Stimulated activated naive CD4-positive, alpha-beta T cell (primary cell): ENCODE results near the gene ACTN3.
"Not testable (repeated sequence)": the region's sequence is repeated elsewhere in the genome, so short reads cannot be mapped to it uniquely, and the experiment has no call there.

ENCODE experiments used
- DNase-seq, 6 experiments: peaks; one replicate each; lab custom pipeline; 2025; lab: John Stamatoyannopoulos, UW

Gene ACTN3

DNA sequence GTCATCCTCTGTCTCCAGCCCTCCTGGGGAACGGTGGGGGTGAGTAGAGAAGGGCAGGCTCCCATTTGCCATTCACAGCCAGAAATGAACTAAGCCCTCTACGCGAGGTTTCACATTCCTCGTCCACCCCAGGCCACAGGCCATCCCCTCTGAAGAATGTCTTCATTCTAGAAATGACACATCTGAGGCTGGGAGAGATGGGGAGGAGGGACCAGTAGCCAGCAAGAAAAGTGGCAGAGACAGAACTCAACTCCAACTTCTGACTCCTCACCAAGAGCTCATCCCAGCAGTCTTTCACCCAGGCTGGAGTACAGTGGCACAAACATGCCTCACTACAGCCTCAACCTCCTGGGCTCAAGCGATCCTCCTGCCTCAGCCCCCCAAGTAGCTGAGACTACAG lies 18.3 kb downstream of the ACTN3 start:
- DNase-seq: no peak

- DNase-seq: no peak
These were observed 19.5 kb downstream of the ACTN3 start for GRCh38 chr11:66566221-66566620.

- DNase-seq: no peak
These were observed 21.1 kb downstream of the ACTN3 start for GRCh38 chr11:66567787-66568123.

- peak; percentile 40 to 77 (median 56) for DNase-seq
These were observed 21.6 kb downstream of the ACTN3 start, which contains the start of gene CTSF for GRCh38 chr11:66568124-66568916. CTSF (minus strand) TSS chr11:66568606; CDS start chr11:66568486, 120 bp downstream.

DNA sequence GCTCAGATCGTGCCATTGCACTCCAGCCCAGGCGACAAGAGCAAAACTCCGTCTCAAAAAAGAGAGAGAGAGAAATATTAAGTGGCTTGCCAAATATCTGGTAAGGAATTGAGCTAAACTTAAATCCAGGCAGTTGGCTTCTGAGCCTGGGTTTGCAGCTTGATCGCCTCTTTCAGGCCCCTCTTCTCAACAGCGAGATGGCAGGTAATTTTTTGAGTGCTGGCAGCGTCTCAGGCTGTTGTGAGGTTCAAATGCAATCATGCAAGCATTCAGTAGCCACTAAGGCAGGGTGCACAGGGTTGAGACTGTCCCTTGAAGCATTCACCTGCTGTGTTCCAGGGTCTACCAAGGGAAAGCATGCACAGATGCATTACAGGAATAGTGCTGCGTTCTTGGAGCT lies 22.4 kb downstream of the ACTN3 start:
- DNase-seq: no peak

- DNase-seq: no peak
These were observed 23.6 kb downstream of the ACTN3 start for GRCh38 chr11:66570079-66570849.

- DNase-seq: no peak
These were observed 24.1 kb downstream of the ACTN3 start for GRCh38 chr11:66570850-66571180.

DNA sequence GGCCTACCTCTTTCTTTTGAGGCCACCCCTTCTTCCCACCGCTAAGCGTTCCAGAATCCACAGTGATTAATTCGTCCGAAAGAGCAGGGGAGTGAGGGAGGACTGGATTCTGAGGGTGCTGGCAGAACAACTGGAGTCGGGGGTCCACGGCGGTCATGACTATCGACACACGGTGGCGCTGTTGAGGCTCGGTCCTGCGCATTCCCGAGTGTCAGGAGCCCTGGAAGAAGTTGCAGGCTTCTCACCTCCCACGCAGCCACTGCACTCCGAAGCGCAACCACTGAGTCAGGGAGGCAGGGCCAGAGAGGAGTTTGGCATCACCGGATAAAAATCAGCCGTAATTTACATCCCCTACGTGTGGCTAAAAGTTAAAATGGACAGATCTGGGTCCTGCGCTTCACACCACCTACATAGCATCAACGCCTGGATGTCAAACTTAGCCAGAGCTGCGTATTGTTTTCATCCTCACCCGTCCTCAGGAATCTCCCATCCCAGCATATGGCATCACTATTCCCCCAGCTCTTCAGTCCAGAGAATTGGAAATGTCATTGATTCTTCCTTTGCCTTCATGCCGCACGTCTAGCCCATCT lies 32.4 kb downstream of the ACTN3 start:
- peak; percentile 24 to 76 (median 72) for DNase-seq

DNA sequence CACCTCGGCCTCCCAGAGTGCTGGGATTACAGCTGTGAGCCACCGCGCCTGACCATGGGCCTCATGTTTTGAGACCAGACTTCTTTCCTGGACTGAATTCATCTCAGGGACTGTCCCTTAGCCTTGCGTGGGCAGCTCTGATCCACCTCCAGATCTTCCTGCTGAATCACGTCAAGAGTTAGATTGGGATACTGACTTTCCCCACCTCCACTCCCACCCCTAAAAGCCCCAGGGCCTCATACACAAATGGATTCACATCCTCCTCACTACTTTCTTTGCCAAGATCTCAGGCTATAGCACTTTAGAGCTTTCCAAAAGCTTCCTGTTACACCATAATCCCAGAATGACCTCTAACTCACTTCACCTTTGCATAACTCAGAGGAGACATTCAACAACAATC lies 34.1 kb downstream of the ACTN3 start:
- DNase-seq: no peak

- DNase-seq: no peak
These were observed 34.6 kb downstream of the ACTN3 start for GRCh38 chr11:66581261-66581660.

- DNase-seq: not testable (repeated sequence)
These were observed 36.0 kb downstream of the ACTN3 start for GRCh38 chr11:66582565-66583147.

- not testable (repeated sequence) for DNase-seq
These were observed 38.7 kb downstream of the ACTN3 start for GRCh38 chr11:66585447-66585846.

GRCh38 chr11:66586136-66586535 lies 39.4 kb downstream of the ACTN3 start:
- no peak for DNase-seq

DNA sequence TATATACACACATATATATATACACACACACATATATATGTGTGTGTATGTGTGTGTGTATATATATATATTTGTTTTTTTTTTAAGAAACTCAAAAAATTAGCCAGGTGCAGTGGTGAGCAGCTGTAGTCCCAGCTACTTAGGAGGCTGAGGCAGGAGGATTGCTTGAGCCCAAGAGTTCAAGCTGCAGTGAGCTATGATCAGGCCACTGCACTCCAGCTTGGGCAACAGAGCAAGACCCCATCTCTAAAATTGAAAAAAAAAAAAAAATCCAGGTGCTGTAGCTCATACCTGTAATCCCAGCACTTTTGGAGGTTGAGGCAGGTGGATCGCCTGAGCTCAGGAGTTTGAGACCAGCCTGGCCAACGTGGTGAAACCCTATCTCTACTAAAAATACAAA lies 42.6 kb downstream of the ACTN3 start:
- DNase-seq: not testable (repeated sequence)

- no peak for DNase-seq
These were observed 43.4 kb downstream of the ACTN3 start for GRCh38 chr11:66589996-66590675.

GRCh38 chr11:66591175-66591574 lies 44.5 kb downstream of the ACTN3 start:
- no peak for DNase-seq

- peak; percentile 89 to 99 (median 95) for DNase-seq
These were observed 46.0 kb downstream of the ACTN3 start, which contains the start of the genes CCDC87 and CCS for GRCh38 chr11:66592457-66593302. CCDC87 (minus strand) TSS chr11:66593063; CDS start chr11:66593015, 48 bp downstream. CCS (plus strand) TSS chr11:66593185; CDS start chr11:66593262, 77 bp downstream.

- no peak for DNase-seq
These were observed 46.6 kb downstream of the ACTN3 start for GRCh38 chr11:66593303-66593635.

GRCh38 chr11:66593650-66594049 lies 46.9 kb downstream of the ACTN3 start:
- no peak for DNase-seq

DNA sequence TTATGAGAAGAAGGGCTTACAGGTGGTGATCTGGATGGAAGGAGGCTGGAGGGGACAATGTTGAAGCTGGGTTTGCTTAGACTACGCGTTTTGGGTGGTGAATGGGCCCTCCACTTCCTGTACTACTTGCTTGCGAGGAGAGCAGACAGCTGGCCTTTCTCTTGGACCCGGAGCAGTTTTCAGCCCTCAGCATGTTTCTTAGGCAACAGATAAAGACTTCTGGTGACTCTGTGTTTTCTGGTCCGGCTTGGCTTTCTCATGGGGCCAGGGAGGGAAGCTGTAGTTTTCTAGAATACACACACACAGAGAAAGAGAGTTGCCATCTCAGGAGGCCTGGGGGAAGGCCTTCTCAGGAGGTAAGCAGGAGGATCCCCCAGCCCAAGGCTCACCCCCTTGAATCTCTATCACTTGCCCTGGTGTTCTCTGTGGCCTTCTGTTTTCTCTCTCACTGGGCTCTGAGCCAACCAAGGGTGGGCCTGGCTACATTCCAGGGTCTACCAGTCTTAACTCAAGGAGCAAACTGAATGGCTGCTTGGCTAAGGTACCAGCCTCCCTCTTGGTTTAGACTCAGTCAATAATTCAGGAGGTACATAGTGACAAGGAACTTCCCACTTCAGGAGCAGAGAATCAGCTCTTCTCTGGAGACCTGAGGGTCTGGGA lies 48.7 kb downstream of the ACTN3 start:
- peak in 2 of 6 experiments; percentile 29 to 45 for DNase-seq
